ENCODE results near the gene CACNB4.
"Not testable (repeated sequence)": the region's sequence is repeated elsewhere in the genome, so short reads cannot be mapped to it uniquely, and the experiment has no call there.

CACNB4 gene

GRCh38 chr2:151904807-151905206, 194.0 kb downstream of the CACNB4 start:
- DNase-seq (ENCODE audit: low read depth in 2 of 2): no peak

DNA sequence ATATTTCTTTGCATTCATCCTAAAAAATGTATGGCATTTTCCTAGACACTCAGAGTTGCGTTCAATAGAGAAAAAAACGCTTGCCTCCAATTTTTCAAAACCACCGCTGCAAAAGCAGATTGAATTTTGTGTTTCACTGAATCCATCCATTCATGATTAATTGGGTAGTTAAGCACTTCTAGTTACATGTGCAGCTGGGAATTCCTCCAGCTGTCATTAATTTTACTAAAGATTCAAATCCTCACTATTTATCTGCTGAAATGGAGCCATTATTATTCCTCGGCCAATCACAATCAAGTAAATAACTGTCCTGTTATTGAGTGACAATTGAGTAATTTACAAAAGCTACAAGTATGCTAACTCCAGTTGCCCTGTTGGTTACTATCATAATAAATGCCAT, 194.8 kb downstream of the CACNB4 start:
- DNase-seq (ENCODE audit: low read depth in 2 of 2): no peak

- DNase-seq (ENCODE audit: low read depth in 2 of 2): no peak
Measured at GRCh38 chr2:151902829-151903228, 196.0 kb downstream of the CACNB4 start.

- DNase-seq (ENCODE audit: low read depth in 2 of 2): no peak
Measured at GRCh38 chr2:151900331-151900730, 198.5 kb downstream of the CACNB4 start.

DNA sequence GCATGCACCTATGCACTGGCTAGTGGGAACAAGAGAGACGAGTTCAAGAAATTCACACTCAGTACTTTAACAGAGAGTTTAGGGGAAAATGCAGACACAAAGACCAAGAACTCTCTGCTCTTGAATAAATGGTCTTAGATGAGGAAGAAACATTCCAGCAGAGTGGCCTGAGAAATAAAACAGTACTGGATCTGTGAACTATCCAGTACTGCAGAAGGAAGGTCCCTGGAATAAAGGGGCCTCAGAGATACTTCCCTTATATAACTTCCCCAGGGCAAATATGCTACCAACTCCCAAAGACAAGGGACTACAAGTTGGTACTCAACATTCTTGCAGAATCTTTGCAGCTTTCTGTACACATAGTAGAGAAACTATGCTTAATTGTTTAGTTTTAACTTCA, 199.7 kb downstream of the CACNB4 start:
- DNase-seq (ENCODE audit: low read depth in 2 of 2): no peak

DNA sequence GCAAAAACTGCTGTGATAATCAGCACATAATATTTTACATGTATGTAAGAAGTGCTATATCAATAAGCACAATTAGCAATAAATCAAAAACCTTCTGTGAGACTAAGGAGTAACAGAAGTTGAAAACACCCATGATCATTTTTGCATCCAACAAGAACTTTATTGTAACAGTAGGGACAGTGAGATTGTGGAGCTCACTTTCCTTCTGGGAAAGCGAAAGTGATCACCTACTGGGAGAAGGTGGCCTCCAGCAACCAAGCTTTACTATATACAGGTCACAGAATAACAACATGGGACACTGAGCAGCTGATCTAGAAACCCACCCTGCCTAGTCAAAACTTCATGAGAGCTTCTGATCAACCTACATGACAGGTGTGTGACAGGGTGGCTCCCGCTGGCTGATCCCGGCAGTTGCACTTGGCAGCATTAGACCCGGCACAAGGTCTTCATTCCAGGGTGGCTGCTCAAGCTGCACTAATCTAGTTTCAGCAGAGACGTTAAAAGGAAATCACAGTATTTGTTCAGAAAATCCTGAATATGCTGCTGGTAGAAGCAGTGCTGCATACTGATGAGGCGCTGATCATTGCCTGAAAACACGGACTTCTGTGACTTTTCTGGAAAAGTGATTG, 207.2 kb downstream of the CACNB4 start:
- no peak for DNase-seq (ENCODE audit: low read depth in 2 of 2)

DNA sequence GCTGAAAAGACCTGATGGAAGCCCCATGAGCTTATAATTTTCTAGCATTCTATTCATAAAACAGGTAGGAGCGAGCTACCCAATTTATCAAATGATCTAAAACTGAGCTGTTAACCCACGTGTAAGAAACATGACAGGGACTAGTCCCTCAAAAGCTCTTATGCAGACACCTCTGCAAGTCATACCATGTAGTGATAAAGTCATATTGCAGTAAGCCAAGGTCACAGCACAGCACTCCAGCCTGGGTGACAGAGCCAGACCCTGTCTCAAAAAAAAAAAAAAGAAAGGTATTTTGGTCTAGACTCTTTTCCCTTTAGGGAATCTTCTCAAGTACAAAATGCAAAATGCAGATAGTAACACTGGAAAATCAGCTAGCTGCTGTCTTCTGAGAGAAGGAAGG, 211.7 kb downstream of the CACNB4 start:
- DNase-seq (ENCODE audit: low read depth in 2 of 2): no peak

- DNase-seq (ENCODE audit: low read depth in 2 of 2): no peak
Measured at GRCh38 chr2:151886241-151886640, 212.6 kb downstream of the CACNB4 start.

DNA sequence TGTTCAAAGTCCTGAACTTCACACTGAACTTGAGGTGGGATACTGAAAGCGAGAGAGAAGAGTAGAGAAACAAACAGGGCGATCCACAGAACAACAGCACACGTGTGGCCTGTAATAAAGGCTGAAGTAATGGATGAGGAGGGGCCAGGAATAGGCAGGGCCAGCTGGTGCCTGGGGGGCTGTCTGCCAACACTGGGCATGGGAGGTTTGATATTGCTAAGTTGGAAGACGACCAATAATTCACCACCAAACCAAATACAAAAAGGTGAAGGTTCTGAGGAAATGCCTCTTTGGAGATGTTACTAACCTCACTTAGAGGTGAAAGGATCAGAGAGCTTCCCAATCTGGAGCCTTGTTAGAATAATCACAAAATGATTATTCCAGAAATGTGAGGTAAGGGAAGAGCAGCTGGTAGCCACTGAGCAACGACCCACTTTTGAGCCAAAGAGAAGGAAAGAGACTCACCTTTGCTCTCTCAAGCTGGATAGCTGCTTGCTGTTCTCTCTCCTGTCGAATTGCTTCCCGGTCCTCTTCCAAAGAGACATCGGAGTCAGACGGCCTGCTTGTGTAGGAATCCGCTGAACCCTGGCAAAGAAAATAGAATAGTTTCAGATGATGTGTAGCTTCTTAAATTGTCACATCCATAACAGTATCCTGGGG, 215.9 kb downstream of the CACNB4 start:
- no peak for DNase-seq (ENCODE audit: low read depth in 2 of 2)

DNA sequence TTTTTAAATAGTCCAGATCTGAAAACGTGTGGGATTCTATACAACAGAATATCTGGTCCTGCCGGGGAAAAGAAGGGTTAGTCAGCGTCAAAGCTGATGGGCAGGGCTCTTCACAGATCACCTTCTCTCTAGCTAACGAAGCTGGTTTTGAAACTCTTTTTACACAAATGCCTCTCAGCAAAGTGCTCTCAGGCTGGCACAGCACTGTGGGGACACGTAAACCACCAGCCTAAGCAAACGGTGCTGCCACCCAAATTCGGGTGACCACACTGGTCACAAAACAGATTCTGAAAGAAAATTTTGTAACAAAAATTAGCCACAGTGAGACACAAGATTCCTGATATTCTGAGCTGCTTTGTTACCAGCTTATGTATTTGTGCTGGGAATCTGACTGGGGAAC, 217.5 kb downstream of the CACNB4 start:
- no peak for DNase-seq (ENCODE audit: low read depth in 2 of 2)

- no peak for DNase-seq (ENCODE audit: low read depth in 2 of 2)
Measured at GRCh38 chr2:151880586-151880985, 218.3 kb downstream of the CACNB4 start.

GRCh38 chr2:151878655-151879563, 219.9 kb downstream of the CACNB4 start:
- DNase-seq (ENCODE audit: low read depth in 2 of 2): no peak

- DNase-seq (ENCODE audit: low read depth in 2 of 2): no peak
Measured at GRCh38 chr2:151878204-151878603, 220.6 kb downstream of the CACNB4 start.

- DNase-seq (ENCODE audit: low read depth in 2 of 2): not testable (repeated sequence)
Measured at GRCh38 chr2:151875631-151876030, 223.2 kb downstream of the CACNB4 start.

DNA sequence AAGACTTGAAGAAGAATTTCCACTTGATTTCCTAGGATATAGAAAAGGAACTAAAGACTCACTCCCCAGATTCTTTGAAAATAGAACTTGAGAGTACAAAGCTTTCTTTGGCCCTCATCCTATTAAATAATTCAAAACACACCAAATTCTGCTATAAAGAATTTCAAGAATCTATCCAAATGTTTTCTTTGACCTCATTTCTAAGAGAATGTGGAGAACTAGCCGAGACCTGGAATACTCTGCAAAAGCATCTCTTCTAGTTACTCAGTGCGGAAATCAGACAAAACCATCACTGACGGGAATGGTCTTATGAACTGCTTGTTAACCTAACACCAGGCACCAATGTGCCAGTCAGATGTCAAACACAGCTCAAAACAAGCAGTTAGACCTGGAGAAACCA, 226.4 kb downstream of the CACNB4 start:
- DNase-seq (ENCODE audit: low read depth in 2 of 2): no peak

GRCh38 chr2:151869291-151869690, 229.6 kb downstream of the CACNB4 start:
- DNase-seq (ENCODE audit: low read depth in 2 of 2): no peak

DNA sequence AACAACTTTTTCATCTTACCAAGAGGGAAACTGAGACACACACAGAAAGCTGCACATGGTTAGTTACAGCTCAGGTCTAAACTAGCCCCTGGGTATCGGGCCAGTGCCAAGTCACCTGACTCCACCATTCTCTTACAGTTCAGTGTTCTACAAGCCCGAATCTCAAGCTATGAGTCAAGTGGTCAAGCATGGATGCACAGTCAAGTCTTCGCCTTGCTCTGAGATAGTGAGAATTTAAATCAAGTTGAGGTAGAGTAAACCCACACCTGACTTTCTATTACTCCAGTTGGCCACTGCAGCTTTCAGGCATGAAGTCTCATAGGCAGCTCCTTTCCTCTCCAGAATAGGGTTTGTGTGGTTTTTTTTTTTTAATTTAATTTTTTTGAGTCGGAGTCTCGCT, 236.1 kb downstream of the CACNB4 start:
- DNase-seq (ENCODE audit: low read depth in 2 of 2): no peak

- DNase-seq (ENCODE audit: low read depth in 2 of 2): no peak
Measured at GRCh38 chr2:151861174-151861573, 237.7 kb downstream of the CACNB4 start.

DNA sequence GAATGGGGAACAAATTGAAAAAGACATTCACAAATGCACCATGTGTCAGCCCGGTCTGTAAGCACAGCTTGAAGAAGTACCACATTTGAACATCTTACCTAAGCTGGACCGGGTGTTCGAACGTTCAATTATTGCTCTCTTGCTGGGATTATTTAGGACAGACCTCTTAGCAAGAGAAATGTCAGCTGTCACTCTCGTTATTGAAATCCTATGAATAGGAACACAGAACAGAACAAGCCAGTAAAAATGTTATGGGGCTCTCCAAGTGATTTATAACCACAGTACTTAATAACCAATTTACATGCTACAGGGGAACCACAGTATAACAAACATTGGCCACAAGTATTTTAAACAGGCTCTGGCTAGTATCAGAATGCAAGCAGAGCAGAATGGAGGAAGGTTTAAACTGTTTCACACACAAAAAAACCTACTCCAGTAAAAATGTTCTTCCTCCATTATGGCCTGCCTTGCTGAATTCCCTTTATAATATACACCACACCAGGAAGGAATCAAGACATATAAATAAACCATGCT, 238.2 kb downstream of the CACNB4 start:
- no peak for DNase-seq (ENCODE audit: low read depth in 2 of 2)

- no peak for DNase-seq (ENCODE audit: low read depth in 2 of 2)
Measured at GRCh38 chr2:151860210-151860609, 238.6 kb downstream of the CACNB4 start.

GRCh38 chr2:151857650-151858049, 241.2 kb downstream of the CACNB4 start:
- DNase-seq (ENCODE audit: low read depth in 2 of 2): no peak

DNA sequence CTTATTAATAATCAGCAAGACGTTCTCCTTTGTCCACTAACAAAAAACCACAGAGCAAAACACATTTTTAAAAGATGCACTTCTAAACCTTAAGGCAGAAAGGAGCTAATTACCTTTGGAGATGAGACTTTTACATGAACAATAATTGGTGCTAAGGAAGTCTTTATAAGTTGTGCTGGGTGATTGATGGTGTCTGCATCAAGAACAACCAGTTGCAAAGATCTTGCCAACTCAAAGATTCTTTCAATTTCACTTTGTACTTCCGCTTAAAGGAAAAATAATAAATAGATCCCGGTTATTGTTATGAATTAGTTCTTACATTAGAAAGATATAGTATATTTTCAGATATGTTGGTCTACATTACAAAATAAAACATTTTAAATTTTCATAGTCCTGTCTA, 243.7 kb downstream of the CACNB4 start:
- DNase-seq (ENCODE audit: low read depth in 2 of 2): no peak
